ENCODE measurements around the gene MYRIP. TPM values are rescaled to one million over a fixed set of nuclear protein-coding genes. Genes with fewer than 3 reads are reported as not detected.
A peak's percentile ranks its signal among the peaks of the same experiment; 100 is the strongest.

The MYRIP gene
- total RNA-seq, 1 donor from 2014 or later: 5.9 TPM

- H3K27me3 ChIP-seq: no peaks in the 10 kb centered on the region
- H3K9me3 ChIP-seq: no peaks in the 10 kb centered on the region
- no peak for DNase-seq
- H3K4me1 ChIP-seq: no peaks in the 10 kb centered on the region
- ATAC-seq: no peak
- intact Hi-C loops (cut with DNase I): no loop called here
- TF ChIP-seq CTCF (IDR thresholded peaks at IDR 0.05): no peak
- H3K4me3 ChIP-seq: no peak overlapping the region
- H3K27ac ChIP-seq: no peak overlapping the region
- no peaks in the 10 kb centered on the region for H3K36me3 ChIP-seq
Measured at GRCh38 chr3:40224796-40225515, 415.5 kb downstream of the MYRIP start.

GRCh38 chr3:40226636-40227035, 417.2 kb downstream of the MYRIP start:
- no peaks in the 10 kb centered on the region for H3K27me3 ChIP-seq
- H3K4me3 ChIP-seq: no peak overlapping the region
- ATAC-seq: no peak
- H3K4me1 ChIP-seq: no peaks in the 10 kb centered on the region
- intact Hi-C loops (cut with DNase I): no loop called here
- TF ChIP-seq CTCF (IDR thresholded peaks at IDR 0.05): no peak
- H3K27ac ChIP-seq: no peak overlapping the region
- DNase-seq: no peak
- H3K9me3 ChIP-seq: no peaks in the 10 kb centered on the region
- no peaks in the 10 kb centered on the region for H3K36me3 ChIP-seq

- no peaks in the 10 kb centered on the region for H3K4me1 ChIP-seq
- no peak for DNase-seq
- intact Hi-C loops (cut with DNase I): no loop called here
- no peak for TF ChIP-seq CTCF (IDR thresholded peaks at IDR 0.05)
- ATAC-seq: no peak
- no peak overlapping the region for H3K4me3 ChIP-seq
- no peaks in the 10 kb centered on the region for H3K27me3 ChIP-seq
- no peaks in the 10 kb centered on the region for H3K36me3 ChIP-seq
- H3K27ac ChIP-seq: no peak overlapping the region
- no peaks in the 10 kb centered on the region for H3K9me3 ChIP-seq
Measured at GRCh38 chr3:40228792-40229350, 419.5 kb downstream of the MYRIP start.

GRCh38 chr3:40229386-40229785, 420.0 kb downstream of the MYRIP start:
- intact Hi-C loops (cut with DNase I): no loop called here
- no peaks in the 10 kb centered on the region for H3K27me3 ChIP-seq
- H3K4me3 ChIP-seq: no peak overlapping the region
- no peaks in the 10 kb centered on the region for H3K9me3 ChIP-seq
- H3K4me1 ChIP-seq: no peaks in the 10 kb centered on the region
- DNase-seq: no peak
- no peak overlapping the region for H3K27ac ChIP-seq
- TF ChIP-seq CTCF (IDR thresholded peaks at IDR 0.05): no peak
- no peaks in the 10 kb centered on the region for H3K36me3 ChIP-seq
- ATAC-seq: peak; percentile 85

- TF ChIP-seq CTCF (IDR thresholded peaks at IDR 0.05): no peak
- H3K9me3 ChIP-seq: no peaks in the 10 kb centered on the region
- no peaks in the 10 kb centered on the region for H3K27me3 ChIP-seq
- no peak overlapping the region for H3K27ac ChIP-seq
- no peak for ATAC-seq
- H3K36me3 ChIP-seq: no peaks in the 10 kb centered on the region
- no peaks in the 10 kb centered on the region for H3K4me1 ChIP-seq
- H3K4me3 ChIP-seq: no peak overlapping the region
- intact Hi-C loops (cut with DNase I): no loop called here
- no peak for DNase-seq
Measured at GRCh38 chr3:40229963-40230362, 420.6 kb downstream of the MYRIP start.

All from upper lobe of right lung (tissue), 1 donor.